ENCODE measurements around the gene MED13L.
"Not testable (repeated sequence)": the region's sequence is repeated elsewhere in the genome, so short reads cannot be mapped to it uniquely, and the experiment has no call there.

Gene MED13L

DNA sequence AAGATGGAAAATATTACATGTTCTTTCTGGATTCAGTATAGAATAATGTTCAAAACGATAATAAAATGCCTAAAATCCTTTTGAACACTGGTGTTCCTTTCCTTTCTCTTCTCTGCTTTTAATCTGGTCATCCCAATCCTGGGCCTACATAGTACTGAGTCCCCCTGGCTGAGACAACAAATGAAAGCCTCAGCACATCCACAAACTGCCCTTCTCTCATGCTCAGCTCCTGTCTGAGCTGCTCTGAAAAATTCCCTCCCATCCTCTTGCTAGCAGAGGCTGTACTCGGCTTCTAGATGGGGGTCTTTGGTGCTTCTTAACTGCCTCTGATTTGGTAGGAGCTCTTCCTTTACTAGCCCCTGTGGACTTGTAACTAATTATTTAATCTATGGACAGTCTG is 232.3 kb downstream of the MED13L start:
- DNase-seq: no peak

GRCh38 chr12:116043659-116044535 is 233.6 kb downstream of the MED13L start:
- DNase-seq: no peak

- peak; percentile 9 for DNase-seq
These were observed 237.1 kb downstream of the MED13L start for GRCh38 chr12:116040402-116040801.

- DNase-seq: no peak
These were observed 238.4 kb downstream of the MED13L start for GRCh38 chr12:116039081-116039480.

DNA sequence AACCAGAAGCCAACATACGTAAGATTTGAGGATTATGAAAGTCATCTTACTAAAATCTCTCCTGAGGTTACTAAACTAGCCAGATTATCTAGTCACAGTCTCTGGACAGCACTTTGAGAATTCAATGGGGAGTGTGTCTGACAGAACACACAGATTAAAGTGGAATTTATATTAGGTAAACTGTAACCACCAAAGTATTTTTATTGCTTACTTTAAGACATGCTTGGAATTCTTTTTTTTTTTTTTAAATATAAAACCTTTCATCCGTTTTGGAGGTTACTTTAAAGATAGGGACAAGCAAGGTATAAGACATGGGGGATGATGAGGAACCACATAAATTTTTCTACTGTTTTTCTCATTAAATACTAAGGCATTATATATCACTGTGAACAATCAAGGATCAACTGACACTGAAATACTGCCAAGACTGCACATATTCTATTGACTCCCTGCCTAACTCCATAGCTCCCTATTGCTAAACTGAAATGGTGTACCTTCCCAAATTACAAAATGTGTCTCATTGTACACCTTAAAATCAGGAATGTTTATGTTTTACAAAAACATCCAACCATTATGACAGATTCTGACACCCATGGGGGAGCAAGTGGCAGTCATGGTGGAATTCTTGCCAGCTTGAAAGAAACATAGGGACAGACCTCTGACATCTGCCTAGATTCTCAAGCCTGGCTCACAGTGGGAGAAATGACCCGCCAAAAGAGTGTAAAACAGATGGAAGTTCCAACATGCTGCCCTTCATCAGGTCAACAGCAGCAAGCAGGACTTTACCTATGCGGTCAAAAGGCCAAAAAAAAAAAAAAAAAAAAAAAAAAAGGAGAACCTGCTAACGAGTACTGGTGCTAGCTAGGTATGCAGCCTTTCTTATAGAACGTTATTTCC is 239.3 kb downstream of the MED13L start:
- peak; percentile 63 for DNase-seq

GRCh38 chr12:116033765-116034164 is 243.7 kb downstream of the MED13L start:
- DNase-seq: no peak

DNA sequence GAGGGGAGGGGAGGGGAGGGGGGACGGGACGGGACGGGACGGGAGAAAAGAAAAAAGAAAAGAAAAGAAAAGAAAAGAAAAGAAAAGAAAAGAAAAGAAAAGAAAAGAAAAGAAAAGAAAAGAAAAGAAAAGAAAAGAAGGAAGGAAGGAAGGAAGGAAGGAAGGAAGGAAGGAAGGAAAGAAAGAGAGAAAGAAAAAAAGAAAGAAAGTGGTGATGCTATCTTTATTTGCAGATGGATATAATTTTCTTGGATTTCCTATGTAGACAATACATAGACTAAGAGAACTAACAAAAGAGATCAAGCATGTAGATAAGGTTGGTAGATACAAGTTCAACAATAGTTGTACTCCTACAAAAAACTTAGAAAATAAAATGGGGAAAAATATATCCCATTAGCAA is 245.9 kb downstream of the MED13L start:
- DNase-seq: not testable (repeated sequence)

DNA sequence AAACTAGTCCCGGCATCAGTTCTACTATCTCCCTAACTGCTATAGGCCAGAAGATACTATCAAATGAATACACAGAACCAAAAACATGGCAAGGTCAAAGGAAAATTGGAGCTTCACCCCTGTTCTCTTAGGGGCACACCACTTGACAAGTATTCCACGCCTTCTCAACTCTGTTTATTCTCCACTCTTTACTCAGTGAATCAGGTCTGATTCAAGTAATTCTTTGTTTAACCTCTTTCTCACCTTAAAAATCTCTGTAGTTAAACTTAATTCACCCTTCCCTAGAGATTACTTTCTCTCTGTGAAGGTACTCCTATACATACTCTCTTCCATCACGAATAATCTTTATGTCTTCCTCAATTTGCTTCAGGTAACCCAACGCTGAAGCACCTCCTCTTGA is 248.9 kb downstream of the MED13L start:
- DNase-seq: no peak

GRCh38 chr12:116027551-116027821 is 250.0 kb downstream of the MED13L start:
- DNase-seq: no peak

GRCh38 chr12:116026768-116027550 is 250.5 kb downstream of the MED13L start:
- DNase-seq: no peak

- DNase-seq: no peak
These were observed 251.1 kb downstream of the MED13L start for GRCh38 chr12:116026346-116026745.

DNA sequence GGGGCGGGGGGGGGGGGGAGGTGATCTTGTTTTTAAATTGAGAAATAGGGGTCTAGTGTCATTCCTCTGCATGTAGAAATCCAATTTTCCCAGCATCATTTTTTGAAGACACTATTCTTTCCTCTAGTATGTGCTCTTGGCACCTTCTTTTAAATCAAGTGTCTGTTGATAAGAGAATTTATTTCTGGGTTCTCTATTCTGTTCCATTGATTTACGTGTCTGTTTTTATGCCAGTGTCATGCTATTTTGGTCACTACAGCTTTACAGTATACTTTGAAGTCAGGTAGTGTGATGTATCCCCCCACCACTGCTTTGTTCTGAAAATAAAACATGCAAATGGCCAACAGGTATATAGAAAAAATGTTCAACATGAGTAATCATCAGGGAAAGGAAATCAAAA is 252.7 kb downstream of the MED13L start:
- DNase-seq: no peak

DNA sequence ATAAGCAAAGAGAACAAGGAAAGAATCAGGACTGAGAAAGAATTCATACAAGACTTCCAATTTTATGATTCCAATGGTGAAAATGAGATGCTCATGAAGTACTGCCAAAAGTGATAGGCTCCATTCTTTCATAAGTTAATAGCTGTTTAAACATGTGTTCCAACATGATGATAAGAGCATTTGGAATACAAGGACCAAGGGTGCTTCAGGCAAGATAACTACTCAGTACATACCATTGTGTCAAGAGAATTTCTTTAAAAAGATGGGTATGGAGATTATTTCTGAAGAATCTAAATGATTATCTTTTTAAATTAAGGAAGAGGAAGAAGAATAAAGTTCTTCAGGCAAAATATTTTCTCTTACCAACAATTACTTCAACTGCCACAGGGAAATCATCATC is 258.1 kb downstream of the MED13L start:
- no peak for DNase-seq

DNA sequence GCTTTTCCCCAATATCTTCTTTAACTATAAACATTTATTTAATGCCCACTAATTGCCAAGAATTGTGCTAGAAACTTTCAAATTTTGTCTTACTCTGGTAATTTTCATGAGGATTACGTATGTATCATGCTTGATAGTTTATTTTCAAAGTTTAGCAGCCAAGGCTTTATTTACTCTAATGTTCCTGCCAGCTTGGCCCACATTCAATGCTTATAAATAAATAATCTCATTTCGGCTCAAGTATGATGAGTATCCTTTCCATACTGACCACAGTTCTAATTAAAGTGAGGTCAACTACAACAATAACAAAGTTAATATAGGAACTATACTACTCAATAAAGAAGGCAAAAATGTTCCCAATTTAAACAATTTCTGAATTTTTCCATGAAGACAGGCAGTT is 259.2 kb downstream of the MED13L start:
- no peak for DNase-seq

DNA sequence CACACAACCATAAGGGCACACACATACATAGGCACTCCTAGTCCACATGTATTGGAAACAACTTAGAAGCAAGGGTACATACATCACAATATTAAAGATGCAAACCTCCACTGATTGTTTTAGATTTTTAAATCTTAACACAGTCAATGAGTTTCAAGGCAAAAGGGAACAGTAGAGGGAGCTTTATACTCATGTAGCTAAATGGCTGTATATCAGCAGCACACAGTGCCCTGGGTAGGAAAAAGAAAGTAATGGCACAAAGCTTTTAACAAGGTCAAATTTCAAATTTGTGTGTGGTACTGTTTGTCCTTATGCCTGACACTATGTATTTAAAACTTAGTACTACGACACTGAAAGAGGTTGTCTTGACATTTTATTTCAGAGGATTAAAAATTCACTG is 262.0 kb downstream of the MED13L start:
- DNase-seq: peak; percentile 54

- DNase-seq: no peak
These were observed 264.7 kb downstream of the MED13L start for GRCh38 chr12:116012757-116013156.

DNA sequence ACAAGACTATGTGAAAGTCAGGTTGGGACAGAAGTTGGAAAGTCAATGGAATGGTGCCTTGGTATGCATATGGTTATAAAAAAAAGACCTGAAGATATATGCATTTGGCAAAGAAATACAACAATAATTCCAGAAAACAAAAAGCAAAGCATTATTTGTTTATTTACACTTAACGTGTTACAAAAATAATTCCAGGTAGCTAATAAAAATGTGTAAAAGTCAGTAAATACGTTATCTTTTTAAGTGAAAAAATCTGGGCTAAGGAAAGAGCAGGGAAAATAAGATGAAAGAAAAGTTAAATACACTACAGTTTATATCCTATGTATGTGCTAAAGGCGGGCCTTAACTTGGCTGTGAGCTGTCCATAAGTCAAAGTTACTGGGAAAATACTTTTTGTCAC is 266.3 kb downstream of the MED13L start:
- no peak for DNase-seq

- DNase-seq: no peak
These were observed 267.0 kb downstream of the MED13L start for GRCh38 chr12:116010467-116010866.

DNA sequence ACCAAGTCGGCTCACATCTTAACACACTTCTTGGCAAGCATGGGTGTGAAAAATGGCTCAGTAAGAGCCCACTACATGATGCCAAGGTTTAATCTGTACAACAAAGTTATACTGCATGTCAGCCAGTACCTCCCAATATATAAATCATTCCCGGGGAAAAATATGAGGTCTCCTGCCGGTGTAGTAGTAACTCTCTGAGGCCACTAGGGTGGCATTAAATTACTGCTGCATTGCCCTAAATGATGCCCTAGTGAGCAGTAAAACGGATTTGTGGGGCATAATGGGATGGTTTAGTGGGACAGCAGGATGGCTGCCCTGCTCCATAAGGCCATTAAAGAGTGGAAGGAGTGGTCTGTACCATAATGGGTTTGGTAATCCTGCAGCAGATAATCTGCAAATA is 267.7 kb downstream of the MED13L start:
- DNase-seq: no peak

DNA sequence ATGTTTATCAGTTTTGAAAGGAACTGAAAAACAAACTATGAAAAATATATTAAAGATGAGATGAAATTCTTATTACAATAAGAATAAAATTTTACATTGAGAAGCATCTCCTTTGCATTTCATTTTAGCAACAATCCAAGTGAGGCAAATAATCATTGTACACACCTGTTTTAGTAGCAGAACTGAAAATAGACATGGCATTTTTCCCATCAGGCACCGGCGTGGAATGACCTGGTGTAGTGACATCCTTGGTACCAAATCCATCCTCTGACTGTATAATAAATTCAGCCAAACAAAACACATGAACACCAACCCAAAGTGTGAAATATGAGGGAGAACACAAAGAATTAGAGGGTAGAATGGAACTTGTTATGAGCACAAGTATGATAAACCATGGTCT is 271.4 kb downstream of the MED13L start:
- DNase-seq: no peak

- no peak for DNase-seq
These were observed 274.5 kb downstream of the MED13L start for GRCh38 chr12:116002890-116003536.

GRCh38 chr12:116000252-116000651 is 277.2 kb downstream of the MED13L start:
- no peak for DNase-seq

- no peak for DNase-seq
These were observed 277.9 kb downstream of the MED13L start for GRCh38 chr12:115999582-115999981.

All from HCEC 1CT (cell line).